BJ (cell line): Measurements from ENCODE around the gene NRROS. TPM values are rescaled to one million over a fixed set of nuclear protein-coding genes. Genes with fewer than 3 reads are reported as not detected.

Source experiments
- CTCF ChIA-PET: fragments of 350-600 bp; formaldehyde crosslinking; extraction: SDS; loops from one replicate; lab custom pipeline; 2021; ENCODE audit warnings: antibody characterized with exemption, inconsistent platforms; lab: Yijun Ruan, JAX
- POLR2A ChIA-PET: fragments of 300-600 bp; sonication (Branson Sonifier 250); formaldehyde crosslinking; extraction: SDS; loops from one replicate; lab custom pipeline; 2021; ENCODE audit warnings: antibody characterized with exemption; lab: Charles Lee
- DNase-seq: peaks from one replicate; pipeline ENCODE4 v3.0.0-alpha.2; 2011; ENCODE audit warnings: low read depth
- H3K27me3 ChIP-seq: 2 replicates; pipeline ENCODE4 v1.6.0; 2011; ENCODE audit warnings: low read length; ENCODE audit not compliant: control insufficient read depth, insufficient read depth
- H3K36me3 ChIP-seq: 2 replicates; pipeline ENCODE4 v1.5.1; 2011; ENCODE audit warnings: low read length; ENCODE audit not compliant: control insufficient read depth, insufficient read depth
- H3K4me3 ChIP-seq: 2 replicates; pipeline ENCODE4 v1.5.1; 2011; ENCODE audit warnings: low read depth, mild to moderate bottlenecking, control low read depth, low read length
- CTCF ChIP-seq: IDR thresholded peaks from 2 replicates; pipeline ENCODE4 v1.5.1; 2011; ENCODE audit warnings: low read depth, mild to moderate bottlenecking, control low read depth, inconsistent platforms, low read length, moderate library complexity; ENCODE audit not compliant: insufficient read depth
- polyA plus RNA-seq: library from polyadenylated mRNA; depleted of rRNA; stranded (reverse); fragments of >200 nt; gene quantifications from 2 replicates; pipeline ENCODE4 v1.2.3, GENCODE V29; 2011

NRROS gene
- polyA plus RNA-seq, 1 experiment: 0.07 TPM

- no peak for DNase-seq
- POLR2A ChIA-PET: no interaction called here
- Histone ChIP-seq H3K36me3 (no peaks in the 10 kb centered on the region), H3K4me3 (no peak overlapping the region), H3K27me3 (no peaks in the 10 kb centered on the region)
- CTCF ChIA-PET: interaction anchor here (0.6 to 11.2 kb wide), 2 partner anchors 84 to 150 kb away, joined by 4 to 203 read pairs; no protein-coding TSS in a partner anchor
- no peak for TF ChIP-seq CTCF
These were observed 51.9 kb downstream of the NRROS start for GRCh38 chr3:196691386-196691785.

GRCh38 chr3:196694202-196694638, 54.7 kb downstream of the NRROS start:
- POLR2A ChIA-PET: no interaction called here
- Histone ChIP-seq H3K36me3 (no peaks in the 10 kb centered on the region), H3K4me3 (no peak overlapping the region), H3K27me3 (no peaks in the 10 kb centered on the region)
- TF ChIP-seq CTCF: no peak; the same call in 1 of the 2 replicates
- CTCF ChIA-PET: interaction anchor here (0.8 to 1.7 kb wide), 4 partner anchors 9 to 85 kb away, joined by 3 to 10 read pairs (median 4); no protein-coding TSS in a partner anchor
- DNase-seq: no peak

- CTCF ChIA-PET: interaction anchor here (1.1 to 1.8 kb wide), 2 partner anchors 12 to 15 kb away, joined by 3 to 4 read pairs; no protein-coding TSS in a partner anchor
- POLR2A ChIA-PET: no interaction called here
- Histone ChIP-seq H3K27me3 (no peaks in the 10 kb centered on the region), H3K4me3 (no peak overlapping the region), H3K36me3 (no peaks in the 10 kb centered on the region)
- no peak for TF ChIP-seq CTCF
- DNase-seq: no peak
These were observed 55.7 kb downstream of the NRROS start for GRCh38 chr3:196694941-196695848.

DNA sequence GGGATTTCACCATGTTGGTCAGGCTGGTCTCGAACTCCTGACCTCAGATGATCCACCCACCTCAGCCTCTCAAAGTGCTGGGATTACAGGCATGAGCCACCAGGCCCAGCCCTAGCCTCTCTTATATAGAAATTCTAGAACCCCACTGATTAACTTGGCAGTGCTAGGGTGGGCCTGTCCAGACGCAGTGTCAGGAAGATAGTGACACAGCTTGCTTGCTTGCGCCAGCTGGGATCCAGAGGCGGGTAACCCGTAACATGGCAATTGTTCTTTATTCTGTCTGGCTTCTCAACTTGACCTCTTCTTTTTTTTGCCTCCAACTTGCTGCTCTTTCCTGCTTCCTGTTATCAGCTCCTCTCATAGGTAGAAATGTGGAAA, 56.3 kb downstream of the NRROS start:
- DNase-seq: no peak
- Histone ChIP-seq H3K27me3 (no peaks in the 10 kb centered on the region), H3K4me3 (no peak overlapping the region), H3K36me3 (no peaks in the 10 kb centered on the region)
- TF ChIP-seq CTCF: no peak
- ChIA-PET POLR2A (no interaction called here), CTCF (interaction anchor here (1.1 to 1.8 kb wide), 2 partner anchors 11 to 14 kb away, joined by 3 to 4 read pairs; no protein-coding TSS in a partner anchor)

GRCh38 chr3:196697270-196697669, 57.8 kb downstream of the NRROS start:
- no peaks in the 10 kb centered on the region for H3K27me3 ChIP-seq
- TF ChIP-seq CTCF: no peak
- no peaks in the 10 kb centered on the region for H3K36me3 ChIP-seq
- DNase-seq: no peak
- H3K4me3 ChIP-seq: no peak overlapping the region
- CTCF ChIA-PET: interaction anchor here (0.6 to 1.7 kb wide), 5 partner anchors 10 to 176 kb away, joined by 3 to 7 read pairs (median 3); no protein-coding TSS in a partner anchor
- POLR2A ChIA-PET: no interaction called here
